Ishikawa (cell line): ENCODE measurements around the gene CPN2.

Source experiments
- CREB1 ChIP-seq: IDR thresholded peaks from 2 replicates; pipeline ENCODE4 v1.6.1; 2012; ENCODE audit warnings: low read depth
- EP300 ChIP-seq: IDR thresholded peaks from 2 replicates; pipeline ENCODE4 v1.6.1; 2012; ENCODE audit warnings: borderline replicate concordance
- FOXM1 ChIP-seq: IDR thresholded peaks from 2 replicates; pipeline ENCODE4 v1.6.1; 2012; ENCODE audit warnings: low read depth, borderline replicate concordance
- MAX ChIP-seq: IDR thresholded peaks from 2 replicates; pipeline ENCODE4 v1.6.1; 2012
- NFIC ChIP-seq: IDR thresholded peaks from 2 replicates; pipeline ENCODE4 v1.6.1; 2012
- RAD21 ChIP-seq: IDR thresholded peaks from 2 replicates; pipeline ENCODE4 v1.6.1; 2012; ENCODE audit warnings: low read depth
- REST ChIP-seq: IDR thresholded peaks from 2 replicates; pipeline ENCODE4 v1.6.1; 2012; ENCODE audit warnings: low read depth, mild to moderate bottlenecking
- TAF1 ChIP-seq: IDR thresholded peaks from 2 replicates; pipeline ENCODE4 v1.6.1; 2012; ENCODE audit warnings: low read depth, mild to moderate bottlenecking
- TEAD4 ChIP-seq: IDR thresholded peaks from 2 replicates; pipeline ENCODE4 v1.6.1; 2012
- YY1 ChIP-seq: IDR thresholded peaks from 2 replicates; pipeline ENCODE4 v1.6.1; 2012; ENCODE audit warnings: low read depth

- TF ChIP-seq FOXM1 (no peak), YY1 (no peak), RAD21 (no peak), NFIC (no peak), MAX (no peak), TEAD4 (no peak), REST (no peak), EP300 (no peak), TAF1 (no peak), CREB1 (no peak)
Measured at GRCh38 chr3:194330579-194330978, 20.5 kb downstream of the CPN2 start.
